MM.1S (cell line): ENCODE data around the gene PVR.

ENCODE experiments used
- DNase-seq: peaks from one replicate; pipeline ENCODE4 v3.0.0-alpha.2; 2015
- H2AFZ ChIP-seq: fragments of 300-600 bp; sonication (generic); 2 replicates; pipeline ENCODE4 v1.6.0; 2016; ENCODE audit warnings: antibody characterized with exemption, low read length
- H3F3A ChIP-seq: fragments of 300-600 bp; sonication (generic); 2 replicates; pipeline ENCODE4 v1.6.1; 2016; ENCODE audit warnings: mild to moderate bottlenecking, antibody characterized with exemption, low read length, moderate library complexity, mixed read lengths; ENCODE audit not compliant: insufficient read depth
- H3K27ac ChIP-seq: fragments of 300-600 bp; sonication (generic); 2 replicates; pipeline ENCODE4 v1.5.1; 2016; ENCODE audit warnings: mild to moderate bottlenecking, low read length
- H3K27me3 ChIP-seq: fragments of 300-600 bp; sonication (generic); replicated peaks from 2 replicates; pipeline ENCODE4 v1.6.0; 2016; ENCODE audit warnings: low read length; ENCODE audit not compliant: insufficient read depth
- H3K36me3 ChIP-seq: fragments of 300-600 bp; sonication (generic); replicated peaks from 2 replicates; pipeline ENCODE4 v1.6.1; 2016; ENCODE audit warnings: mild to moderate bottlenecking, low read length, mixed read lengths; ENCODE audit not compliant: insufficient read depth
- H3K4me1 ChIP-seq: fragments of 300-600 bp; sonication (generic); 2 replicates; pipeline ENCODE4 v1.6.1; 2016; ENCODE audit warnings: low read length, mixed read lengths
- H3K4me2 ChIP-seq: fragments of 300-600 bp; sonication (generic); 2 replicates; pipeline ENCODE4 v1.6.0; 2016; ENCODE audit warnings: low read depth, low read length
- H3K4me3 ChIP-seq: fragments of 300-600 bp; sonication (generic); 2 replicates; pipeline ENCODE4 v1.5.1; 2016; ENCODE audit warnings: low read length, mixed read lengths
- H3K79me2 ChIP-seq: fragments of 300-600 bp; sonication (generic); 2 replicates; pipeline ENCODE4 v1.6.1; 2016; ENCODE audit warnings: mixed run types, low read length, mixed read lengths
- H3K9ac ChIP-seq: fragments of 300-600 bp; sonication (generic); 2 replicates; pipeline ENCODE4 v1.6.1; 2016; ENCODE audit warnings: low read length, mixed read lengths
- H3K9me2 ChIP-seq: fragments of 300-600 bp; sonication (generic); replicated peaks from 2 replicates; pipeline ENCODE4 v1.6.1; 2016; ENCODE audit warnings: mild to moderate bottlenecking, low read length, mixed read lengths; ENCODE audit not compliant: insufficient read depth
- H3K9me3 ChIP-seq: fragments of 300-600 bp; sonication (generic); replicated peaks from 2 replicates; pipeline ENCODE4 v1.6.1; 2016; ENCODE audit warnings: mild to moderate bottlenecking, low read length, mixed read lengths; ENCODE audit not compliant: insufficient read depth
- H4K20me1 ChIP-seq: fragments of 300-600 bp; sonication (generic); 2 replicates; pipeline ENCODE4 v1.6.1; 2016; ENCODE audit warnings: mild to moderate bottlenecking, low read length, moderate library complexity, mixed read lengths; ENCODE audit not compliant: insufficient read depth
- EZH2 ChIP-seq: fragments of 300-600 bp; sonication (generic); optimal IDR thresholded peaks from 2 replicates; pipeline ENCODE3; 2017; ENCODE audit warnings: low read depth, mild to moderate bottlenecking, antibody characterized with exemption, low read length, mixed read lengths
- EZH2phosphoT487 ChIP-seq: fragments of 300-600 bp; sonication (generic); IDR thresholded peaks from 2 replicates; pipeline ENCODE4 v1.6.1; 2018; ENCODE audit warnings: antibody characterized with exemption, low read length
- TF ChIP-seq, protein P1 (sequence below): fragments of 300-600 bp; sonication (generic); IDR thresholded peaks from 2 replicates; pipeline ENCODE4 v1.5.1; 2016; ENCODE audit warnings: antibody characterized with exemption, low read length, mixed read lengths

The PVR gene

GRCh38 chr19:44696939-44697669, 53.4 kb downstream of the PVR start:
- Histone ChIP-seq H2AFZ (no peak overlapping the region), H3F3A (no peaks in the 10 kb centered on the region), H4K20me1 (no peaks in the 10 kb centered on the region), H3K79me2 (0 out of 2 replicates have a peak, but pooled peaks cover 7% of the 10 kb centered on the region), H3K27ac (no peak overlapping the region), H3K27me3 (no peaks in the 10 kb centered on the region), H3K9me3 (no peaks in the 10 kb centered on the region), H3K4me2 (no peak overlapping the region), H3K9me2 (no peaks in the 10 kb centered on the region), H3K4me1 (peaks cover 7% of the 10 kb centered on the region; the same call in 1 of the 2 replicates), H3K9ac (no peak overlapping the region), H3K4me3 (no peak overlapping the region), H3K36me3 (no peaks in the 10 kb centered on the region)
- no peak for DNase-seq
- no peak for TF ChIP-seq EZH2
- no peak for TF ChIP-seq EZH2phosphoT487
- TF ChIP-seq, protein P1, sequence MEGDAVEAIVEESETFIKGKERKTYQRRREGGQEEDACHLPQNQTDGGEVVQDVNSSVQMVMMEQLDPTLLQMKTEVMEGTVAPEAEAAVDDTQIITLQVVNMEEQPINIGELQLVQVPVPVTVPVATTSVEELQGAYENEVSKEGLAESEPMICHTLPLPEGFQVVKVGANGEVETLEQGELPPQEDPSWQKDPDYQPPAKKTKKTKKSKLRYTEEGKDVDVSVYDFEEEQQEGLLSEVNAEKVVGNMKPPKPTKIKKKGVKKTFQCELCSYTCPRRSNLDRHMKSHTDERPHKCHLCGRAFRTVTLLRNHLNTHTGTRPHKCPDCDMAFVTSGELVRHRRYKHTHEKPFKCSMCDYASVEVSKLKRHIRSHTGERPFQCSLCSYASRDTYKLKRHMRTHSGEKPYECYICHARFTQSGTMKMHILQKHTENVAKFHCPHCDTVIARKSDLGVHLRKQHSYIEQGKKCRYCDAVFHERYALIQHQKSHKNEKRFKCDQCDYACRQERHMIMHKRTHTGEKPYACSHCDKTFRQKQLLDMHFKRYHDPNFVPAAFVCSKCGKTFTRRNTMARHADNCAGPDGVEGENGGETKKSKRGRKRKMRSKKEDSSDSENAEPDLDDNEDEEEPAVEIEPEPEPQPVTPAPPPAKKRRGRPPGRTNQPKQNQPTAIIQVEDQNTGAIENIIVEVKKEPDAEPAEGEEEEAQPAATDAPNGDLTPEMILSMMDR = no peak

DNA sequence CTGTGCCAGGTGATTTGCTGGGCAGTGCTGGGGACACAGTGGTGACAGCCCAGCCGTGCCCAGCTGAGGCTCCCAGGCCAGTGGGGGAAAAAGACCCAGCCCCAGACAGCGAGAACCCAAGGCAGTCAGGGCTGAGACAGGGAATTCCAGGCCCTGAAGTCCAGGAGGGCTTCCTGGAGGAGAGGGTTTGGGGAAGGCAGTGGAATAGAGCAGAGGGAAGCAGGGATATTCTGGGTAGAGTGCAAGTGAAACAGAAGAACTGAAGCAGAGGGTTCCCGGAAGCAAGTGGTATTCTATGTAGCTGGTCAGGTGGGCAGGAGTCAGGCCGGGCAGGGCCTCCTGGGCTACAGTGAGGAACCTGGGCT, 53.9 kb downstream of the PVR start:
- H3F3A ChIP-seq = no peaks in the 10 kb centered on the region
- H3K4me2 ChIP-seq = no peak overlapping the region
- no peak overlapping the region for H3K27ac ChIP-seq
- no peak overlapping the region for H3K9ac ChIP-seq
- H3K79me2 ChIP-seq = 0 out of 2 replicates have a peak, but pooled peaks cover 7% of the 10 kb centered on the region
- no peaks in the 10 kb centered on the region for H3K27me3 ChIP-seq
- no peaks in the 10 kb centered on the region for H4K20me1 ChIP-seq
- peaks cover 3% of the 10 kb centered on the region; the same call in 1 of the 2 replicates for H3K4me1 ChIP-seq
- H3K4me3 ChIP-seq = no peak overlapping the region
- no peaks in the 10 kb centered on the region for H3K36me3 ChIP-seq
- TF ChIP-seq, protein P1 = no peak
- no peak for TF ChIP-seq EZH2
- TF ChIP-seq EZH2phosphoT487 = no peak
- no peak for DNase-seq
- H3K9me3 ChIP-seq = no peaks in the 10 kb centered on the region
- H3K9me2 ChIP-seq = no peaks in the 10 kb centered on the region
- no peak overlapping the region for H2AFZ ChIP-seq

GRCh38 chr19:44698492-44699201, 54.9 kb downstream of the PVR start, which contains the start of gene CEACAM16:
TSS of gene CEACAM16 (plus strand) at chr19:44699151. CDS start at chr19:44701457, 2,306 bp downstream.
- no peak within 1 kb of the TSS for H3K9ac ChIP-seq
- no peak for DNase-seq
- H4K20me1 ChIP-seq = no peaks in the 10 kb centered on the region
- no peak within 1 kb of the TSS for H3K27ac ChIP-seq
- H3K36me3 ChIP-seq = no peaks in the 10 kb centered on the region
- no peaks in the 10 kb centered on the region for H3K9me2 ChIP-seq
- H3F3A ChIP-seq = no peaks in the 10 kb centered on the region
- no peak within 1 kb of the TSS for H3K4me3 ChIP-seq
- H2AFZ ChIP-seq = no peak within 1 kb of the TSS
- no peak within 1 kb of the TSS for H3K4me2 ChIP-seq
- H3K27me3 ChIP-seq = no peaks in the 10 kb centered on the region
- no peaks in the 10 kb centered on the region for H3K9me3 ChIP-seq
- 0 out of 2 replicates have a peak, but pooled peaks cover 7% of the 10 kb centered on the region for H3K79me2 ChIP-seq
- 0 out of 2 replicates have a peak, but pooled peaks cover 3% of the 10 kb centered on the region for H3K4me1 ChIP-seq
- TF ChIP-seq EZH2 = no peak
- TF ChIP-seq, protein P1 = no peak
- TF ChIP-seq EZH2phosphoT487 = no peak
